ENCODE data around the gene TPRG1.

The TPRG1 gene

GRCh38 chr3:189171707-189172106 lies at the start of gene TPRG1:
Gene TPRG1 (plus strand): TSS chr3:189171971. CDS start chr3:189207385, 35,414 bp downstream.
- Histone ChIP-seq H3K4me1 (ENCODE audit: control insufficient read depth, low read length) (no peaks in the 10 kb centered on the region), H3K4me2 (ENCODE audit: low read length) (no peak within 1 kb of the TSS), H3K27me3 (ENCODE audit: control insufficient read depth, low read length) (no peaks in the 10 kb centered on the region), H3K4me3 (ENCODE audit: low read length) (no peak within 1 kb of the TSS), H3K27ac (ENCODE audit: low read depth, low read length) (no peak within 1 kb of the TSS), H3F3A (ENCODE audit: control insufficient read depth, insufficient read depth) (no peaks in the 10 kb centered on the region), H3K36me3 (ENCODE audit: control insufficient read depth, low read length) (no peaks in the 10 kb centered on the region), H3K79me2 (ENCODE audit: control insufficient read depth, low read length) (no peaks in the 10 kb centered on the region), H3K9me2 (replicated peaks; ENCODE audit: control insufficient read depth, low read length) (no peaks in the 10 kb centered on the region), H3K9me3 (ENCODE audit: control insufficient read depth, insufficient read depth, low read length) (no peaks in the 10 kb centered on the region), H4K20me1 (ENCODE audit: control insufficient read depth, insufficient read depth, low read depth, low read length) (no peaks in the 10 kb centered on the region)
- no peak for TF ChIP-seq EZH2phosphoT487 (IDR thresholded peaks at IDR 0.05; ENCODE audit: borderline replicate concordance, low read length)
- TF ChIP-seq CTCF (IDR thresholded peaks at IDR 0.05; ENCODE audit: low read depth, low read length, poor library complexity, severe bottlenecking): no peak

GRCh38 chr3:189122110-189122509 lies 49.7 kb upstream of the TPRG1 start:
- Histone ChIP-seq H3K4me3 (ENCODE audit: low read length) (no peak overlapping the region), H3K4me2 (ENCODE audit: low read length) (no peak overlapping the region)

GRCh38 chr3:189122526-189123205 lies 49.1 kb upstream of the TPRG1 start:
- Histone ChIP-seq H3K4me2 (ENCODE audit: low read length) (no peak overlapping the region), H3F3A (ENCODE audit: control insufficient read depth, insufficient read depth) (no peaks in the 10 kb centered on the region), H3K4me1 (ENCODE audit: control insufficient read depth, low read length) (no peaks in the 10 kb centered on the region)

More at GRCh38 chr3:189122110-189122509, 49.7 kb upstream of the TPRG1 start:
- TF ChIP-seq CTCF (IDR thresholded peaks at IDR 0.05; ENCODE audit: low read depth, low read length, poor library complexity, severe bottlenecking): no peak
- TF ChIP-seq EZH2phosphoT487 (IDR thresholded peaks at IDR 0.05; ENCODE audit: borderline replicate concordance, low read length): no peak
- Histone ChIP-seq H3K27me3 (ENCODE audit: control insufficient read depth, low read length) (0 out of 2 replicates have a peak, but pooled peaks cover 2% of the 10 kb centered on the region), H3K9me2 (replicated peaks; ENCODE audit: control insufficient read depth, low read length) (no peaks in the 10 kb centered on the region), H3K4me1 (ENCODE audit: control insufficient read depth, low read length) (no peaks in the 10 kb centered on the region), H3K36me3 (ENCODE audit: control insufficient read depth, low read length) (no peaks in the 10 kb centered on the region), H3K27ac (ENCODE audit: low read depth, low read length) (no peak overlapping the region), H3F3A (ENCODE audit: control insufficient read depth, insufficient read depth) (no peaks in the 10 kb centered on the region), H3K9me3 (ENCODE audit: control insufficient read depth, insufficient read depth, low read length) (no peaks in the 10 kb centered on the region), H3K79me2 (ENCODE audit: control insufficient read depth, low read length) (no peaks in the 10 kb centered on the region), H4K20me1 (ENCODE audit: control insufficient read depth, insufficient read depth, low read depth, low read length) (no peaks in the 10 kb centered on the region)

More at GRCh38 chr3:189122526-189123205, 49.1 kb upstream of the TPRG1 start:
- TF ChIP-seq CTCF (IDR thresholded peaks at IDR 0.05; ENCODE audit: low read depth, low read length, poor library complexity, severe bottlenecking) (no peak), EZH2phosphoT487 (IDR thresholded peaks at IDR 0.05; ENCODE audit: borderline replicate concordance, low read length) (no peak)
- H3K9me2 ChIP-seq (replicated peaks; ENCODE audit: control insufficient read depth, low read length): no peaks in the 10 kb centered on the region
- H3K4me3 ChIP-seq (ENCODE audit: low read length): no peak overlapping the region
- no peaks in the 10 kb centered on the region for H3K9me3 ChIP-seq (ENCODE audit: control insufficient read depth, insufficient read depth, low read length)
- no peak overlapping the region for H3K27ac ChIP-seq (ENCODE audit: low read depth, low read length)
- H3K27me3 ChIP-seq (ENCODE audit: control insufficient read depth, low read length): 0 out of 2 replicates have a peak, but pooled peaks cover 2% of the 10 kb centered on the region
- no peaks in the 10 kb centered on the region for H4K20me1 ChIP-seq (ENCODE audit: control insufficient read depth, insufficient read depth, low read depth, low read length)
- H3K36me3 ChIP-seq (ENCODE audit: control insufficient read depth, low read length): no peaks in the 10 kb centered on the region
- no peaks in the 10 kb centered on the region for H3K79me2 ChIP-seq (ENCODE audit: control insufficient read depth, low read length)

Data from DOHH2 (cell line).